ENCODE data around the gene MRC1.

The MRC1 gene

DNA sequence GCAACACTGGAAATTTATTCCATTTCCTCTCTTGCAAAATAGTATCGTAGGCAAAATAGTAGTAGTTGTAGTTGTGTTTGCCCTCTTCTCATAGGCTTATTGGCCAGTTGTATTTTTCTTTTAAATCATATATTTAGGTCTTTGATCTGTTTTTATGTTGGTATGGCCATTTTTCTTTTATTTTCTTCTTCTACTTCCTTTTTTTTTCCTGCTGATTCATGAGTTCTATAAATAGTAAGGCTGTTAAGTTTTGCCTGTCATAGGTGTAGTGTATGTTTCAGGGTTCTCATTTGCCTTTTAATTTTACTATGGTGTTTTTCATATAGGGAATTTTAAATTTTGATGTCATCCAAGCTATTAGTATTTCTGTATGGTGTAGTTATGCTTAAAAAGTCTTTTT lies 25.4 kb upstream of the MRC1 start:
- Histone ChIP-seq H3K9me3 (ENCODE audit: control insufficient read depth, low read length) (no peaks in the 10 kb centered on the region), H3K27me3 (replicated peaks; ENCODE audit: control insufficient read depth, insufficient read depth, low read length) (no peaks in the 10 kb centered on the region), H3K4me1 (ENCODE audit: control insufficient read depth, insufficient read depth, low read length) (peaks cover 45% of the 10 kb centered on the region), H3K4me3 (ENCODE audit: low read length) (peak overlapping the region; percentile 38), H3K36me3 (ENCODE audit: control insufficient read depth, insufficient read depth, low read length, severe bottlenecking) (no peaks in the 10 kb centered on the region), H3K9ac (ENCODE audit: low read length) (peak overlapping the region; percentile 11)
- DNase-seq (ENCODE audit: low read depth), result peak; percentile 9

DNA sequence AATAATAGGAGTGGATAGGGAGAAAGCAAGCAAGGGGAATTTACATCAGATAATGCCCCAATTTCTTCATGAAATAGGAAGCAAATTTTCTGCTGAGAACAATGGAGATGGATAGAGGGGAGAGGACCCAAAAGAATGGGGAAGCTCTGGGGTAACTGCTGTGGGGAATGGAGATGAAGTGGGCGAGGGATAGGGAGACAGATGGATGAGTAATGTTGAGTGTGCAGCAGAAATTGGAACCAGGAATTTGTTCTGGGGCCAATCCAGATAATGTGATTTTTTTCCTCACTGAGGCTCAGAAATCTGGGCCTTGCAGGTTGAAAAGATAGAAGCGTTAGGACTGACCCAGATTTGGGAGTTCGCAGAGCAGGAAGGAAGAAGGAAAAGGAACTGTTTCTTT lies 24.5 kb upstream of the MRC1 start:
- H3K4me3 ChIP-seq (ENCODE audit: low read length), result peak overlapping the region; percentile 9
- H3K4me1 ChIP-seq (ENCODE audit: control insufficient read depth, insufficient read depth, low read length), result peaks cover 45% of the 10 kb centered on the region
- H3K27me3 ChIP-seq (replicated peaks; ENCODE audit: control insufficient read depth, insufficient read depth, low read length), result no peaks in the 10 kb centered on the region
- H3K9me3 ChIP-seq (ENCODE audit: control insufficient read depth, low read length), result no peaks in the 10 kb centered on the region
- DNase-seq (ENCODE audit: low read depth), result peak; percentile 53
- H3K36me3 ChIP-seq (ENCODE audit: control insufficient read depth, insufficient read depth, low read length, severe bottlenecking), result no peaks in the 10 kb centered on the region
- no peak overlapping the region for H3K9ac ChIP-seq (ENCODE audit: low read length)

DNA sequence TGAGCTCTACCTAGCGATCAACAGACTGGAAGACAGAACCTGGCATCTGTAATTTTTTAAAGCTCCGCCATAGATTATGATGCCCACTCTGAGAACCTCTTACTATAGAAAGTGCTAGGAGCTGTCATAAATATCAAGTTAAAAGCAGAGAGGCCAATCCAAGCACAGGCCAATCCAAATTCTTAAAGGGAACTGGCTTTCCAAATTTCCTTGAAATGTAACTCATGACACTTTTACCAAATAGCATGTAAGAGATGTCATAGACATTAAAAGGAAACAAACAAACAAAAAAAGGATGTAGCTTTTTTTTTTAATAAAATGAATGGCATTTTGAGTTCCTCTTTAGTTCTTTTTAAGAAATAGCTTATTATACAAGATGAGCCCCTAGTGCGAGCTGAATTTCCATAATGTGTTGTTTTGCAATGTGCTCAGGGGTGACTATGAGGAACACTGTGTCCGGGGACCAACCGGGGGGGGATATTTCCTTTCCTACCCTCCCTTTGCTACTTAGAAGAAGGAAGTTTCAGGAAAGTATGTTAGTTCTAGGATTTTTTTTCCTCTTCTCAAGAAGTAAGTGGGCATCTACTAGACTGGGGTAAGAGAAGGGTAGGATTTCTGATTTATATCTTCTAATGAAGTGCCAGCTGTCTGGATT lies 23.7 kb upstream of the MRC1 start:
- peak overlapping the region; percentile 29 for H3K4me3 ChIP-seq (ENCODE audit: low read length)
- no peak for DNase-seq (ENCODE audit: low read depth)

GRCh38 chr10:17787087-17787961 lies 21.8 kb upstream of the MRC1 start:
- DNase-seq (ENCODE audit: low read depth), result peak; percentile 83
- H3K27me3 ChIP-seq (replicated peaks; ENCODE audit: control insufficient read depth, insufficient read depth, low read length), result no peaks in the 10 kb centered on the region
- no peaks in the 10 kb centered on the region for H3K9me3 ChIP-seq (ENCODE audit: control insufficient read depth, low read length)
- H3K36me3 ChIP-seq (ENCODE audit: control insufficient read depth, insufficient read depth, low read length, severe bottlenecking), result no peaks in the 10 kb centered on the region
- peak overlapping the region; percentile 15 for H3K4me3 ChIP-seq (ENCODE audit: low read length)
- H3K4me1 ChIP-seq (ENCODE audit: control insufficient read depth, insufficient read depth, low read length), result peaks cover 55% of the 10 kb centered on the region
- H3K9ac ChIP-seq (ENCODE audit: low read length), result no peak overlapping the region

More for the DNA sequence above, 23.7 kb upstream of the MRC1 start:
- H3K4me1 ChIP-seq (ENCODE audit: control insufficient read depth, insufficient read depth, low read length), result peaks cover 48% of the 10 kb centered on the region
- H3K27me3 ChIP-seq (replicated peaks; ENCODE audit: control insufficient read depth, insufficient read depth, low read length), result no peaks in the 10 kb centered on the region
- H3K36me3 ChIP-seq (ENCODE audit: control insufficient read depth, insufficient read depth, low read length, severe bottlenecking), result no peaks in the 10 kb centered on the region
- no peaks in the 10 kb centered on the region for H3K9me3 ChIP-seq (ENCODE audit: control insufficient read depth, low read length)
- peak overlapping the region; percentile 27 for H3K9ac ChIP-seq (ENCODE audit: low read length)

GRCh38 chr10:17788646-17789045 lies 20.5 kb upstream of the MRC1 start:
- DNase-seq (ENCODE audit: low read depth), result no peak
- H3K9me3 ChIP-seq (ENCODE audit: control insufficient read depth, low read length), result no peaks in the 10 kb centered on the region
- H3K4me1 ChIP-seq (ENCODE audit: control insufficient read depth, insufficient read depth, low read length), result peaks cover 45% of the 10 kb centered on the region
- H3K9ac ChIP-seq (ENCODE audit: low read length), result no peak overlapping the region
- no peaks in the 10 kb centered on the region for H3K27me3 ChIP-seq (replicated peaks; ENCODE audit: control insufficient read depth, insufficient read depth, low read length)
- no peak overlapping the region for H3K4me3 ChIP-seq (ENCODE audit: low read length)
- no peaks in the 10 kb centered on the region for H3K36me3 ChIP-seq (ENCODE audit: control insufficient read depth, insufficient read depth, low read length, severe bottlenecking)

DNA sequence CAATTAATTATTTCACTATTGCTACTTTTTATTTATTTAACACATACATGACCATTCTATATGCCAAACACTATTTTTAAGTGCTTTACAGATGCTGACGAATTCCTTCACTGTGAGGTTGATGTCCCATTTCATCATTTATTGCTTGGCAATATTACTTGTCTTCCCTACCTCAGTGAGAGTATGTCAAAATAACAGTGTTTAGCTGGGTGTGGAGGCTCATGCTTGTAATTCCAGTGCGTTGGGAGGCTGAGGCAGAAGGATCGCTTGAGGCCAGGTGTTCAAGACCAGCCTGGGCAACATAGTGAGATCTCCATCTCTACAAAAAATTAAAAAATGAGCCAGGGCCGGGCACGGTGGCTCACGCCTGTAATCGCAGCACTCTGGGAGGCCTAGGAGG lies 19.8 kb upstream of the MRC1 start:
- no peak overlapping the region for H3K4me3 ChIP-seq (ENCODE audit: low read length)
- H3K4me1 ChIP-seq (ENCODE audit: control insufficient read depth, insufficient read depth, low read length), result peaks cover 37% of the 10 kb centered on the region
- H3K9me3 ChIP-seq (ENCODE audit: control insufficient read depth, low read length), result no peaks in the 10 kb centered on the region
- no peaks in the 10 kb centered on the region for H3K36me3 ChIP-seq (ENCODE audit: control insufficient read depth, insufficient read depth, low read length, severe bottlenecking)
- no peak overlapping the region for H3K9ac ChIP-seq (ENCODE audit: low read length)
- H3K27me3 ChIP-seq (replicated peaks; ENCODE audit: control insufficient read depth, insufficient read depth, low read length), result no peaks in the 10 kb centered on the region
- no peak for DNase-seq (ENCODE audit: low read depth)

GRCh38 chr10:17790651-17791050 lies 18.5 kb upstream of the MRC1 start:
- no peaks in the 10 kb centered on the region for H3K36me3 ChIP-seq (ENCODE audit: control insufficient read depth, insufficient read depth, low read length, severe bottlenecking)
- H3K27me3 ChIP-seq (replicated peaks; ENCODE audit: control insufficient read depth, insufficient read depth, low read length), result no peaks in the 10 kb centered on the region
- no peak for DNase-seq (ENCODE audit: low read depth)
- no peaks in the 10 kb centered on the region for H3K9me3 ChIP-seq (ENCODE audit: control insufficient read depth, low read length)
- H3K9ac ChIP-seq (ENCODE audit: low read length), result no peak overlapping the region
- H3K4me3 ChIP-seq (ENCODE audit: low read length), result no peak overlapping the region
- peaks cover 25% of the 10 kb centered on the region for H3K4me1 ChIP-seq (ENCODE audit: control insufficient read depth, insufficient read depth, low read length)

DNA sequence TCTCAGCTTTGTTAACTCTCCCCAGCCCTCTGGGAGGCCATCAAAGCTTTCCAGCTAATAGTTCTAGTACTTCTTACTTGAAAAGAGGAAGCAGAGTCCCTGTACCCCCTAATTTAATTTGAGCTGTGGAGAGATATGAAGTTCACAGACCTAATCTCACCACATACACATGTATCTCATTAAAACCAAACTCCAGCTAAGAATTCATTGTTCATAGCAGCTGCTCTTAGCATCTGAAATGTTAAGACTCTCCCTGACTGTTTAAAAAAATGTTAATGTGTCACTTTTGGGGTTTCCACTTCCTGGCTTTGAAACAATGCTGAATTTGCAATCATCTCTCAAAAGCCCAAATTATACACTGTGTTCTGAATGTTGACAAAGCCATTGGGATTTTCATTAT lies 16.2 kb upstream of the MRC1 start:
- H3K36me3 ChIP-seq (ENCODE audit: control insufficient read depth, insufficient read depth, low read length, severe bottlenecking), result no peaks in the 10 kb centered on the region
- no peak for DNase-seq (ENCODE audit: low read depth)
- H3K9ac ChIP-seq (ENCODE audit: low read length), result no peak overlapping the region
- peaks cover 10% of the 10 kb centered on the region for H3K4me1 ChIP-seq (ENCODE audit: control insufficient read depth, insufficient read depth, low read length)
- H3K9me3 ChIP-seq (ENCODE audit: control insufficient read depth, low read length), result no peaks in the 10 kb centered on the region
- H3K27me3 ChIP-seq (replicated peaks; ENCODE audit: control insufficient read depth, insufficient read depth, low read length), result no peaks in the 10 kb centered on the region
- H3K4me3 ChIP-seq (ENCODE audit: low read length), result no peak overlapping the region

- DNase-seq (ENCODE audit: low read depth), result no peak
- Histone ChIP-seq H3K4me1 (ENCODE audit: control insufficient read depth, insufficient read depth, low read length) (peaks cover 10% of the 10 kb centered on the region), H3K27me3 (replicated peaks; ENCODE audit: control insufficient read depth, insufficient read depth, low read length) (no peaks in the 10 kb centered on the region), H3K36me3 (ENCODE audit: control insufficient read depth, insufficient read depth, low read length, severe bottlenecking) (no peaks in the 10 kb centered on the region), H3K4me3 (ENCODE audit: low read length) (no peak overlapping the region), H3K9me3 (ENCODE audit: control insufficient read depth, low read length) (no peaks in the 10 kb centered on the region), H3K9ac (ENCODE audit: low read length) (no peak overlapping the region)
Measured at GRCh38 chr10:17793823-17794644, 15.1 kb upstream of the MRC1 start.

- Histone ChIP-seq H3K27me3 (replicated peaks; ENCODE audit: control insufficient read depth, insufficient read depth, low read length) (no peaks in the 10 kb centered on the region), H3K4me3 (ENCODE audit: low read length) (no peak overlapping the region), H3K9me3 (ENCODE audit: control insufficient read depth, low read length) (no peaks in the 10 kb centered on the region), H3K36me3 (ENCODE audit: control insufficient read depth, insufficient read depth, low read length, severe bottlenecking) (no peaks in the 10 kb centered on the region), H3K9ac (ENCODE audit: low read length) (no peak overlapping the region), H3K4me1 (ENCODE audit: control insufficient read depth, insufficient read depth, low read length) (peaks cover 10% of the 10 kb centered on the region)
- DNase-seq (ENCODE audit: low read depth), result no peak
Measured at GRCh38 chr10:17795083-17795482, 14.1 kb upstream of the MRC1 start.
